Mucosa of descending colon (tissue), 3 donors: Measurements from ENCODE around the gene UGGT1. TPM values are rescaled to one million over a fixed set of nuclear protein-coding genes. Genes with fewer than 3 reads are reported as not detected.
A peak's percentile ranks its signal among the peaks of the same experiment; 100 is the strongest.

Source experiments
- ATAC-seq: fragments of 200-7000 bp; cut with Tn5 transposase; one replicate; pipeline ENCODE4 v1.9.1; 2020; ENCODE audit warnings: mild to moderate bottlenecking, moderate library complexity
- DNase-seq, 3 donors: peaks; one replicate each; pipeline ENCODE4 v3.0.0-alpha.2; 2020
- H3K36me3 ChIP-seq: fragments of 200-600 bp; one replicate; pipeline ENCODE4 v1.8.0; 2021; ENCODE audit warnings: low read depth, mild to moderate bottlenecking
- H3K4me1 ChIP-seq: fragments of 200-600 bp; one replicate; pipeline ENCODE4 v1.8.0; 2021; ENCODE audit warnings: low read depth, mild to moderate bottlenecking
- H3K4me3 ChIP-seq: fragments of 200-600 bp; one replicate; pipeline ENCODE4 v1.8.0; 2021; ENCODE audit warnings: mild to moderate bottlenecking
- H3K9me3 ChIP-seq: fragments of 200-600 bp; one replicate; pipeline ENCODE4 v1.8.0; 2021; ENCODE audit warnings: mild to moderate bottlenecking
- CTCF ChIP-seq: fragments of 200-600 bp; IDR thresholded peaks from one replicate; pipeline ENCODE4 v1.8.0; 2022; ENCODE audit warnings: antibody characterized with exemption, mild to moderate bottlenecking
- intact Hi-C, 2 donors: fragments of 100-400 bp; cut with DNase I in 1 of 2; cut with micrococcal nuclease in 1 of 2; formaldehyde crosslinking; loops; one replicate each; pipeline versions ENCODE4 v1.11.0 to v1.11.1; 2022; cut with DNase I, micrococcal nuclease
- long read RNA-seq, 2 donors: library from polyadenylated mRNA; unstranded; transcript quantifications; one replicate each; pipeline ENCODE4 v2.0.0, GENCODE V29; 2019 to 2021
- total RNA-seq, 3 donors: library from RNA; stranded (reverse); fragmentation: NEBNext Ultra II Directional in 2 of 3; extraction: Animal tissue kit (Norgen Biotek cat#: 25700) in 2 of 3; gene quantifications; one replicate each; pipeline versions ENCODE4 v1.2.1 to v1.2.4, GENCODE V29; 2021 to 2023
- donor health status: DM: no; HTN: no; CAD: no; lungs with moderate emphysema.
- donor health status: DM: no; HTN: no; CAD: no.
- donor health status: DM: no; HTN: yes; CAD: no.

Gene UGGT1
- total RNA-seq = 10 to 100 TPM; 43.0 to 47.1 (median 43.9) TPM
- long read RNA-seq, donor 1, partial matches to known transcripts = 2 of 5 reads
- long read RNA-seq, donor 1, other reads (novel, unspliced or antisense) = 3 of 5 reads
- long read RNA-seq, donor 2, partial matches to known transcripts = 0 of 4 reads
- long read RNA-seq, donor 2, other reads (novel, unspliced or antisense) = 4 of 4 reads

- Histone ChIP-seq H3K4me3 (peak within 1 kb of the TSS; percentile 83), H3K36me3 (no peaks in the 10 kb centered on the region), H3K9me3 (no peaks in the 10 kb centered on the region), H3K4me1 (peaks cover 15% of the 10 kb centered on the region)
- ATAC-seq = peak; percentile 99
- intact Hi-C loops = no loop called here
- TF ChIP-seq CTCF = no peak
- DNase-seq = peak; percentile 95 to 98 (median 96)
Observed at GRCh38 chr2:128090945-128091725, at the start of gene UGGT1. Gene UGGT1 (plus strand): TSS chr2:128091200. CDS start chr2:128091358, 158 bp downstream.

- Histone ChIP-seq H3K9me3 (peaks cover 37% of the 10 kb centered on the region), H3K4me3 (no peak overlapping the region), H3K4me1 (no peaks in the 10 kb centered on the region), H3K36me3 (no peaks in the 10 kb centered on the region)
- DNase-seq (no peak), ATAC-seq (no peak)
- TF ChIP-seq CTCF = no peak
- intact Hi-C loops = no loop called here
Observed at GRCh38 chr2:128041561-128041960, 49.4 kb upstream of the UGGT1 start.

- intact Hi-C loops = no loop called here
- ATAC-seq (no peak), DNase-seq (no peak)
- H3K4me3 ChIP-seq = no peak overlapping the region
- H3K9me3 ChIP-seq = peaks cover 23% of the 10 kb centered on the region
- no peak for TF ChIP-seq CTCF
- H3K4me1 ChIP-seq = no peaks in the 10 kb centered on the region
- H3K36me3 ChIP-seq = no peaks in the 10 kb centered on the region
Observed at GRCh38 chr2:128043041-128043440, 48.0 kb upstream of the UGGT1 start.

GRCh38 chr2:128053331-128053730 is 37.7 kb upstream of the UGGT1 start:
- TF ChIP-seq CTCF = no peak
- intact Hi-C loops = no loop called here
- Histone ChIP-seq H3K9me3 (peaks cover 7% of the 10 kb centered on the region), H3K36me3 (no peaks in the 10 kb centered on the region), H3K4me1 (no peaks in the 10 kb centered on the region), H3K4me3 (no peak overlapping the region)
- ATAC-seq (no peak), DNase-seq (no peak)

- ATAC-seq (no peak), DNase-seq (no peak)
- Histone ChIP-seq H3K4me3 (no peak overlapping the region), H3K36me3 (no peaks in the 10 kb centered on the region), H3K9me3 (peaks cover 4% of the 10 kb centered on the region), H3K4me1 (no peaks in the 10 kb centered on the region)
- intact Hi-C loops = no loop called here
- TF ChIP-seq CTCF = no peak
Observed at GRCh38 chr2:128054104-128054885, 36.7 kb upstream of the UGGT1 start.
